Small intestine (tissue), 7 donors: Measurements from ENCODE around the gene MCF2L. TPM values are rescaled to one million over a fixed set of nuclear protein-coding genes. Genes with fewer than 3 reads are reported as not detected.
A peak's percentile ranks its signal among the peaks of the same experiment; 100 is the strongest.

Experiments used
- DNase-seq, 2 donors: peaks; one replicate each; pipeline versions ENCODE4 v3.0.0 to v3.0.0-alpha.2; 2013
- FAIRE-seq: peaks from 2 replicates; lab custom pipeline; 2012; peaks lifted over from hg19 to GRCh38; lab: Jason Lieb, UNC
- H3K27ac ChIP-seq, 3 donors: one replicate each; pipeline ENCODE4 v1.5.1; 2013; ENCODE audit warnings: low read length in 2 of 3, mild to moderate bottlenecking in 2 of 3, control low read depth in 1 of 3, inconsistent platforms in 1 of 3, low read depth in 1 of 3, moderate library complexity in 1 of 3
- H3K27me3 ChIP-seq, 3 donors: one replicate each; pipeline ENCODE4 v1.6.1; 2013; ENCODE audit warnings: low read length in 3 of 3, inconsistent platforms in 1 of 3; ENCODE audit not compliant: control insufficient read depth in 3 of 3, insufficient read depth in 3 of 3
- H3K36me3 ChIP-seq, 3 donors: one replicate each; pipeline ENCODE4 v1.6.1; 2013; ENCODE audit warnings: low read length in 3 of 3, inconsistent platforms in 1 of 3, low read depth in 1 of 3, mild to moderate bottlenecking in 1 of 3, moderate library complexity in 1 of 3; ENCODE audit not compliant: control insufficient read depth in 3 of 3, insufficient read depth in 2 of 3
- H3K4me1 ChIP-seq, 3 donors: one replicate each; pipeline ENCODE4 v1.6.1; 2013; ENCODE audit warnings: low read length in 2 of 3, inconsistent platforms in 1 of 3, low read depth in 1 of 3, mild to moderate bottlenecking in 1 of 3, moderate library complexity in 1 of 3; ENCODE audit not compliant: control insufficient read depth in 3 of 3, insufficient read depth in 2 of 3
- H3K4me3 ChIP-seq, 3 donors: one replicate each; pipeline ENCODE4 v1.5.1; 2013; ENCODE audit warnings: low read length in 3 of 3, control low read depth in 1 of 3, inconsistent platforms in 1 of 3, low read depth in 1 of 3, mild to moderate bottlenecking in 1 of 3, moderate library complexity in 1 of 3
- H3K9me3 ChIP-seq, 2 donors: one replicate each; pipeline ENCODE4 v1.6.1; 2013; ENCODE audit warnings: low read depth in 1 of 2, low read length in 1 of 2; ENCODE audit not compliant: control insufficient read depth in 2 of 2, insufficient read depth in 1 of 2
- WGBS, 3 donors: extraction: QIAGEN DNeasy Blood & Tissue Kit; methylation state at CpG; one replicate each; pipeline ENCODE4 v1.1.7; 2013; 5-methylcytosine and 5-hydroxymethylcytosine counted together
- polyA plus RNA-seq, 4 donors: library from polyadenylated mRNA; stranded (reverse) in 3 of 4; unstranded in 1 of 4; fragments of 200-250 nt in 3 of 4; fragments of 120-200 nt in 1 of 4; gene quantifications; one replicate each; pipeline versions ENCODE4 v1.2.1 to v1.2.3, GENCODE V29; 2013
- donor health status: healthy with polysubstance abuse.
- donor health status: control.
- donor health status: control.
- donor health status: Bipolar disorder and iron deficiency.
- donor health status: healthy.

The MCF2L gene
- polyA plus RNA-seq, 4 donors, result 12.2 to 37.1 (median 22.0) TPM

DNA sequence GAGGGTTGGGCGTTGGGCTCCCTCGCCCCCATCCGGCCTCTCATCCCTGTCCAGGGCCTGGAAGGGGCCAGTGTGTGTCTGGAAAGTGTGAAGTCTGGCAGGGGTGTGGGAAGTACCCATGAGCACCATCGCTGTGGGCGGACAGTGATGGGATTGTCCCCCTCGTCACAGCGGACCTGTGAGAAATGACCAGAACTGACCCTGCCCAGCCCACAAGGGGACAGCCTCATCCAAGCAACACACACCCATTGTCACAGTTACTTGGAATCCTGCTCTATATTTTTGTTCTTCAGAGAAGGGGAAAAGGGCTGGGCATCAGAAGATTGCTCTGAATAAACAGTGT lies 18.6 kb downstream of the MCF2L start:
- Histone ChIP-seq H3K9me3 (peaks cover 0 to 7% of the 10 kb centered on the region in 2 donors), H3K4me3 (no peak overlapping the region), H3K36me3 (peaks cover 0 to 29% (median 0%) of the 10 kb centered on the region in 3 donors), H3K27me3 (no peaks in the 10 kb centered on the region), H3K27ac (no peak overlapping the region), H3K4me1 (peaks cover 0 to 33% (median 0%) of the 10 kb centered on the region in 3 donors)
- DNase-seq, result no peak
- FAIRE-seq, result no peak
- 79 to 87% (median 79%) methylated on average over 7 of the region's 7 CpGs for WGBS, 3 donors

DNA sequence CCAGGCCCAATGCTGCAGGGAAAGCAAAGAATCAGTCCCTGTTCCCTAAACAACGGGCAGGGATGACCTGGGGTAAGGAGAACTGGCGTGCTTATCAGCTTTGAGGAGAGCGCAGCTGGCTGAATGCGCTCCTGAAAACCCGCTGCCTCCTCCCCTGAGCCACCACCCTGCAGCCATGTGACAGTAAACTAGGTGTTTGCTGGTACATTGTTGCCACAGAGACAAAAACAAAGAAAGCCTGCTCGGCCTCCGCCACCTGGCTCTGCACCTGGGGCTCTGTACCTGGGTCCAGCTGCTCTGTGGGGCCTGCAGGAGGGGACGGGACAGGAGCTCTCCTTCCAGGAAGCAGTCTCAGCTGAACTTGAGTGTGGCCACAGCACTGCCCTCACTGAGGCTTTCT lies 21.8 kb downstream of the MCF2L start:
- no peak overlapping the region for H3K4me3 ChIP-seq
- peaks cover 0 to 34% (median 0%) of the 10 kb centered on the region in 3 donors for H3K36me3 ChIP-seq
- no peak for FAIRE-seq
- peaks cover 0 to 7% of the 10 kb centered on the region in 2 donors for H3K9me3 ChIP-seq
- H3K27me3 ChIP-seq, result no peaks in the 10 kb centered on the region
- peaks cover 0 to 20% (median 0%) of the 10 kb centered on the region in 3 donors for H3K4me1 ChIP-seq
- peak overlapping the region in 2 of 3 donors; percentile 63 to 73 for H3K27ac ChIP-seq
- WGBS, 3 donors, result 13 to 45% (median 31%) methylated on average over 8 of the region's 8 CpGs
- peak; percentile 87 to 95 for DNase-seq

DNA sequence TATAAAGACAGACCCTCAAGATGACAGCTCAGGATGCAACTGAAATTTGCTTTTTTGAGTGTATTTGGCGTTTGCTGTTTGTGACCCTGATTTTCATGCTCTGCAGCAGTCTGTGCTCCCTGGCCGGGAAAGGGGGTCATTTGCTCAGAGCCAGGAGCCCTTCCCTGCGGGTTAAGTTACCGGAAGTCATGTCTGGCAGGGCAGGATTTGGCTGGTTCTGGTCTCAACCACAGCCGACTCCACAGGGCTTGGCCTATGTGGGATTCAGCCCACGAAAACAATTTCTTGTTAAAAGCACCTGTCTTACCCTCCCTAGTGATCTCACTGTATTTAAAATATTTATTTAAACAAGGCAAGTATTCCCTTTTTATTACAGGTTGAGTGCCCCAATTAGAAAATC lies 22.6 kb downstream of the MCF2L start:
- 33 to 53% (median 42%) methylated on average over 6 of the region's 6 CpGs for WGBS, 3 donors
- FAIRE-seq (no peak), DNase-seq (no peak)
- H3K27me3 ChIP-seq, result no peaks in the 10 kb centered on the region
- H3K27ac ChIP-seq, result peak overlapping the region in 2 of 3 donors; percentile 18 to 73
- H3K9me3 ChIP-seq, result peaks cover 0 to 7% of the 10 kb centered on the region in 2 donors
- H3K4me1 ChIP-seq, result peaks cover 0 to 25% (median 0%) of the 10 kb centered on the region in 3 donors
- H3K36me3 ChIP-seq, result peaks cover 0 to 31% (median 0%) of the 10 kb centered on the region in 3 donors
- no peak overlapping the region for H3K4me3 ChIP-seq

DNA sequence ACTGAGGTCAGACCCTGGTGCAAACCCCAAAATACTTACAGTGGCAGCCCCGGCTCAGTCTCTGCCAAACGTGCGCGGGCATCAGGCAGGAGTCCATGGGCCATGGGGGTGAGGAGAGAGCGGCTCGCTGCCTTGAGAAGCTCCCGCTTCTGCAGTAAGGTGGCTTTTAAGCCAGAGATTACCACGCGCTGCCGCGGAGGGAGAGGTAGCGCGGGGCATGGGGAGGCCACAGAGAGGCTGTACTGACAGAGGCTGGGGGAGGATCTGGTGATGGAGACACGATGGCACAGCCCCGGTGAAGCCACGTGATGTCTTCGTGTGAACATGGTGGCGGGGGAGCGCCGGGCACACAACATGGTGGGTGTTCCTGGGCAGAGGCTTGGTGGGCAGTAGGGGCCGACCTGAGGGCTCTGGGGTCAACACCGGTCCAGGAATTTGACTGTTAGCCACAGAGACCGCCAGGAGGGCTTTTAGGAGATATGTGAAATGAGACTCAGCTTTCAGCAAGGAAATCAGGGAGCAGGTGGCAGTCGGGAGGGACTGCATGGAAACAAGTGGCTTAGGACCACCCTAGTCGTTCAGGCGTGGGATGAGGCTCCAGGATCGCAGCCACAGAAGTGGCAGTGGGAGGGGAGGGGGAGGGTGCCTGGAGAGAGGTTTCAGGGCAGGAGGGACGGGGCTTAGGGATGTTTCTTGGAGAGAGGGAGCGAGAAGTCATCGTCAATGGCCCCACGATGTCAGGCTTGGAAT lies 24.1 kb downstream of the MCF2L start:
- peaks cover 0 to 7% of the 10 kb centered on the region in 2 donors for H3K9me3 ChIP-seq
- H3K27me3 ChIP-seq, result no peaks in the 10 kb centered on the region
- no peak for FAIRE-seq
- no peak overlapping the region for H3K4me3 ChIP-seq
- 89 to 92% (median 89%) methylated on average over 31 of the region's 31 CpGs for WGBS, 3 donors
- H3K4me1 ChIP-seq, result peaks cover 0 to 40% (median 0%) of the 10 kb centered on the region in 3 donors
- H3K36me3 ChIP-seq, result peaks cover 0 to 20% (median 0%) of the 10 kb centered on the region in 3 donors
- no peak for DNase-seq
- H3K27ac ChIP-seq, result no peak overlapping the region

DNA sequence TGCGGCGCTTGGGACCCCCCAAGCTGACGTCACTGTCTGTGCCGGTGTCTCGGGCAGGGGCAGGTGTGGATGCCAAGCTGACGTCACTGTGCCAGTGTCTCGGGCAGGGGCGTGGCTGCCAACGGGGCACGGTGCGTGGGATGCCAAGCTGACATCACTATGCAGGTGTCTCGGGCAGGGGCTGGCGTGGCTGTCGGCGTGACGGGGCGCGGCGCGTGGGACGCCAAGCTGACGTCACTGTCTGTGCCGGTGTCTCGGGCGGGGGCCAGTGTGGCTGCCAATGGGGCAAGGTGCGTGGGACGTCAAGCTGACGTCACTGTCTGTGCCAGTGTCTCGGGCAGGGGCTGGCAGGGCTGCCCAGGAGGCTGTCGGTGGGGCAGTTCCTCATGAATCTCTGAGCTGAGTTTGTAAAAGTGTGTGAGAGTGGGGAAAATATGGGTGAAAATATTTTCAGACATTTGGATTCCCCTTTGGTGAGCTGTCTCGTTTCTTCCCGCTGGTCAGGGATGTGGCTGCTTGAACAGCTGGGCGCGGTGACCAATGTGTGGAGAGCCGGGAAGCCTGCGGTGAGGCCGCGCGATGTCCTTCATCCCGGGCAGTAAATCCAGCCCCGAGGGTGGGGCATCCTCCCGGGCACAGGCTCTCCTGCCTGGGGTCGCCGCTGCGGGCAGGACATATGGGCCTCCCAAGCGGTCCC lies 25.2 kb downstream of the MCF2L start:
- 39 to 77% (median 49%) methylated on average over 45 to 46 of the region's 46 CpGs for WGBS, 3 donors

DNA sequence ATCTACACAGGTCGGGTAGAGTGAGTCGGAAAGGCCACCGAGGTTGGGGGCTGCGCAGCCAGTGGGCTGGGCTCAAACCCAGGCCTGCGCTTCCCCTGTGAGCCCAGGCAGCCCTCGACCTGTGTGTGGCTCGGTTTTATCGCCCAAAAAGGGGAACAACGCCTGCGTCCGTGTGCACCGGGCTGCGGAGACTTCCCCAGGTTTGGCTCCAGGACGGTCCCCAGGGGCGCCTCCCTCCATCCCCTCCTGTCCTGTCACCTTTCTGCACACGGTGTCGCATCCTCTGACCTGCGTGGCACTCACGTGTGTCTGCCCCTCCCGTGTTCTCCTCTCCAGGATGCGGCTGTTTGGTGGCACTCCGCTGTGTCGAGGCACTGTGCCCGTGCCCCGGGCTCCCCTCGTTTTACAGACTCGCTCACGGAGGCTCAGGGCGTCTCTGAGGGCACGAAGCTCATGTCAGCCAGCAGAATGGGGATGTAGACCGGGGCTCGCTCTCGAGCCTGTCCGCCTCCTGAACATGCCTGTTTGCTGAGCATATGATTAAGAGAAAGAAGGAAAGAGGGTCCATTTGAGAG lies 25.9 kb downstream of the MCF2L start:
- 86 to 90% (median 88%) methylated on average over 33 to 34 of the region's 34 CpGs for WGBS, 3 donors
- Histone ChIP-seq H3K27ac (peak overlapping the region; percentile 17 to 55 (median 53)), H3K4me1 (peaks cover 0 to 55% (median 0%) of the 10 kb centered on the region in 3 donors), H3K27me3 (no peaks in the 10 kb centered on the region), H3K9me3 (peaks cover 0 to 2% of the 10 kb centered on the region in 2 donors), H3K36me3 (peaks cover 0 to 25% (median 0%) of the 10 kb centered on the region in 3 donors), H3K4me3 (no peak overlapping the region)
- FAIRE-seq, result no peak
- DNase-seq, result no peak

More for the DNA sequence above, 25.2 kb downstream of the MCF2L start:
- Histone ChIP-seq H3K4me3 (no peak overlapping the region), H3K27ac (no peak overlapping the region), H3K36me3 (peaks cover 0 to 19% (median 0%) of the 10 kb centered on the region in 3 donors), H3K27me3 (no peaks in the 10 kb centered on the region), H3K9me3 (peaks cover 0 to 7% of the 10 kb centered on the region in 2 donors), H3K4me1 (peaks cover 0 to 49% (median 0%) of the 10 kb centered on the region in 3 donors)
- no peak for FAIRE-seq
- peak in 1 of 2 donors; percentile 33 for DNase-seq

DNA sequence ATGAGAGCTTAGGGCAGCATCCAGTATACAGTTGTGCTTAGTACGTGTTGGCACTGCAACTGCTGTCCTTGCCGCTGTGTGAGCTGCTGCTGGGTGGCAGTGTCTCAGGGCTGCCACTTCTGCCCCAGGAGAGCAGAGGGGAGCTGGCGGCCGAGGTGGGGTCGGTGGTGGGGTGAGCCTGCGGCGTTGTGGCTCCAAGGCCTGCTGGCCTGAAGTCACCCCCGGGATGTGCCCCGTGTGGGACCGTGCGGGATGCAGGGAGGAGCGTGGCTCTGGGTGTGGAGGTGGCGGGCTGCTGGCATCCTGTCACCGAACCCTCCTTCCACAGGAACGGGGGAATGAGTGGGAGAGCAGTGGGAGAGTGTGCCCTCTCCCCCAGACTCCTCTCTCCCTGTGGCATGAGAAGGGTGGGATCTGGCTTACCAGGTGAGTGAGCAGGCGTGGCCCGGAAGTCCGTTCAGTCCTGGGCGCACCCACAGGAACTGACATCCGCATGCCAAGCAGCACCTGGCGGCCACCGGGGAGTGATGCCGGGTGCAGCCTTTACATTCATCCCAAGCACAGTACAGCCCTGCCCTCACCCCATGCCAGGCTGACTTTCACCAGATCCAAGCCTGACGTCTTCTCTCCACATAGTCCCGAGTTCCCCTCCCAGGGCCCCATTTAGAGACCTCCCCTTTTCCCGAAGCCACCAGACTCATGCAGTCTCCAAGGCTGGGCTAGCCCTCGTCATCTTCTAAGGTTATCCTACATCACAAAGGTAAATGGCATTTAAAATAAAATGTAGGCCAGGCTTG lies 26.6 kb downstream of the MCF2L start:
- DNase-seq (peak; percentile 36 to 80), FAIRE-seq (no peak)
- no peaks in the 10 kb centered on the region for H3K9me3 ChIP-seq
- peaks cover 0 to 22% (median 0%) of the 10 kb centered on the region in 3 donors for H3K36me3 ChIP-seq
- no peak overlapping the region for H3K4me3 ChIP-seq
- no peaks in the 10 kb centered on the region for H3K27me3 ChIP-seq
- WGBS, 3 donors, result 40 to 69% (median 43%) methylated on average over 27 of the region's 27 CpGs
- H3K4me1 ChIP-seq, result peaks cover 0 to 49% (median 0%) of the 10 kb centered on the region in 3 donors
- peak overlapping the region; percentile 17 to 57 (median 53) for H3K27ac ChIP-seq
